GM18870 (cell line): ENCODE measurements around the gene TEX12.

Experiments used
- ATAC-seq: cut with Tn5 transposase; IDR thresholded peaks from one replicate; pipeline ENCODE4 v1.9.1; 2021; ENCODE audit warnings: moderate library complexity; ENCODE audit not compliant: unreplicated experiment

Gene TEX12

GRCh38 chr11:112210890-112211289, 43.7 kb downstream of the TEX12 start:
- no peak for ATAC-seq

- no peak for ATAC-seq
Measured at GRCh38 chr11:112211536-112211935, 44.4 kb downstream of the TEX12 start.

- ATAC-seq, result no peak
Measured at GRCh38 chr11:112212290-112212689, 45.1 kb downstream of the TEX12 start.

GRCh38 chr11:112212710-112213109, 45.5 kb downstream of the TEX12 start:
- ATAC-seq, result no peak

GRCh38 chr11:112213753-112214152, 46.6 kb downstream of the TEX12 start:
- ATAC-seq, result no peak

GRCh38 chr11:112215621-112216020, 48.4 kb downstream of the TEX12 start:
- no peak for ATAC-seq

GRCh38 chr11:112216561-112217105, 49.5 kb downstream of the TEX12 start:
- ATAC-seq, result no peak

GRCh38 chr11:112219476-112220232, 52.5 kb downstream of the TEX12 start:
- ATAC-seq, result peak; percentile 89

- no peak for ATAC-seq
Measured at GRCh38 chr11:112221274-112221835, 54.2 kb downstream of the TEX12 start.
